ENCODE results near the gene PRDM2.

DNA sequence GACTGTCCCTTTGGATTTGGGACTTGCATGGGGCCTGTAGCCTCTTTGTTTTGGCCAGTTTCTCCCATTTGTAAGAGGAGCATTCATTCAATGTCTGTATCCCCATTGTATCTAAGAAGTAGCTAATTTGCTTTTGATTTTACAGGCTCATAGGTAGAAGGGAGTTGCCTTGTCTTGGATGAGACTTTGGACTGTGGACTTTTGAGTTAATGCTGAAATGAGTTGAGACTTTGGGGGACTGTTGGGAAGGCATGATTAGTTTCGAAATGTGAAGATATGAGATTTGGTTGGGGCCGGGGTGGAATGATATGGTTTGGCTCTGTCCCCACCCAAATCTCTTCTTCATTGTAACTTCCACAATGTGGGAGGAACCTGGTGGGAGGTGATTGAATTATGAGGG lies 151.7 kb downstream of the PRDM2 start:
- TF ChIP-seq ZNF274 (IDR thresholded peaks at IDR 0.05; ENCODE audit: low read depth, low read length) (no peak), YY1 (IDR thresholded peaks at IDR 0.05; ENCODE audit: insufficient read depth, insufficient read length) (no peak), SUZ12 (IDR thresholded peaks at IDR 0.05; ENCODE audit: extremely low read depth, insufficient read depth, insufficient read length) (no peak)

All from NT2/D1 (cell line).